ENCODE results near the gene ENC1. TPM values are rescaled to one million over a fixed set of nuclear protein-coding genes. Genes with fewer than 3 reads are reported as not detected.
A peak's percentile ranks its signal among the peaks of the same experiment; 100 is the strongest.

The ENC1 gene
- polyA plus RNA-seq, 3 donors: 6.9 to 9.9 (median 9.6) TPM

DNA sequence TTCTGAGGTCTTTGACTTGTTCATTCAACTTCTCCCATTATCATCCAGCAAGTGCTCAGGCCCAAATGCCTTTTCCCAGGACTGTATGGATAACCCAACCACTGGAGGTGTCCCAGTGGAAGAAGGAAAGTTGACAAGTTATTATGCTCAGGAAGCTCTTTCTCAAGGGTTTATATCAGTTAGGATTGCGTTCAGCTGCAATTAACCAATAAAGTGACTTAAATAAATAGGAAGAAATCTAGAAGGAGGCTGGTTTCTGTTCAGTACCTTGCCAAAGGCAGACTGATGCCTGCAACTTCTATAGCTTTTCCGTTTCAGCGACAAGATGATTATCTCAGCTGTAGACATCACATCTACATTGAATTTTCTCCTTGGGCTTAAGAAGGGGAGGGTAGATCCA is 52.1 kb downstream of the ENC1 start:
- Mint-ChIP-seq H3K36me3 (no peaks in the 10 kb centered on the region), H3K9me3 (peaks cover 0 to 2% (median 0%) of the 10 kb centered on the region in 7 donors)

GRCh38 chr5:74587890-74588289 is 52.6 kb downstream of the ENC1 start:
- H3K4me1 Mint-ChIP-seq: peaks cover 15% of the 10 kb centered on the region
- 33% methylated on average over 1 of the region's 2 CpGs for WGBS (ENCODE audit: insufficient coverage)
- intact Hi-C loops (cut with micrococcal nuclease): no loop called here

More for the DNA sequence above, 52.1 kb downstream of the ENC1 start:
- H3K4me2 ChIP-seq (replicated peaks; ENCODE audit: extremely low read depth, low read length, poor library complexity, severe bottlenecking): no peak overlapping the region
- WGBS (ENCODE audit: insufficient coverage): no CpG with 5 or more reads among the region's 3 CpGs
- Mint-ChIP-seq H3K27ac (no peak overlapping the region), H3K4me3 (no peak overlapping the region), H3K27me3 (ENCODE audit: low read depth in 3 of 3) (peaks cover 0 to 3% (median 0%) of the 10 kb centered on the region in 3 donors), H3K4me1 (peaks cover 15% of the 10 kb centered on the region)
- H2AFZ ChIP-seq (ENCODE audit: insufficient read depth, low read depth, low read length, poor library complexity, severe bottlenecking): no peak overlapping the region
- TF ChIP-seq, protein P1, sequence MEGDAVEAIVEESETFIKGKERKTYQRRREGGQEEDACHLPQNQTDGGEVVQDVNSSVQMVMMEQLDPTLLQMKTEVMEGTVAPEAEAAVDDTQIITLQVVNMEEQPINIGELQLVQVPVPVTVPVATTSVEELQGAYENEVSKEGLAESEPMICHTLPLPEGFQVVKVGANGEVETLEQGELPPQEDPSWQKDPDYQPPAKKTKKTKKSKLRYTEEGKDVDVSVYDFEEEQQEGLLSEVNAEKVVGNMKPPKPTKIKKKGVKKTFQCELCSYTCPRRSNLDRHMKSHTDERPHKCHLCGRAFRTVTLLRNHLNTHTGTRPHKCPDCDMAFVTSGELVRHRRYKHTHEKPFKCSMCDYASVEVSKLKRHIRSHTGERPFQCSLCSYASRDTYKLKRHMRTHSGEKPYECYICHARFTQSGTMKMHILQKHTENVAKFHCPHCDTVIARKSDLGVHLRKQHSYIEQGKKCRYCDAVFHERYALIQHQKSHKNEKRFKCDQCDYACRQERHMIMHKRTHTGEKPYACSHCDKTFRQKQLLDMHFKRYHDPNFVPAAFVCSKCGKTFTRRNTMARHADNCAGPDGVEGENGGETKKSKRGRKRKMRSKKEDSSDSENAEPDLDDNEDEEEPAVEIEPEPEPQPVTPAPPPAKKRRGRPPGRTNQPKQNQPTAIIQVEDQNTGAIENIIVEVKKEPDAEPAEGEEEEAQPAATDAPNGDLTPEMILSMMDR (IDR thresholded peaks at IDR 0.05): no peak
- H3K27me3 ChIP-seq (ENCODE audit: control insufficient read depth in 2 of 2, insufficient read depth in 2 of 2, low read length in 2 of 2): no peaks in the 10 kb centered on the region
- no peaks in the 10 kb centered on the region for H3K36me3 ChIP-seq (replicated peaks in 1 of 2; ENCODE audit: control insufficient read depth in 1 of 2, insufficient read depth in 2 of 2, low read length in 2 of 2)
- DNase-seq: no peak
- H3K4me1 ChIP-seq (ENCODE audit: control insufficient read depth in 1 of 2, insufficient read depth in 2 of 2, low read length in 2 of 2): peaks cover 3 to 7% of the 10 kb centered on the region in 2 donors
- intact Hi-C loops (cut with micrococcal nuclease): no loop called here
- H3K79me2 ChIP-seq (ENCODE audit: insufficient read depth, low read length): no peaks in the 10 kb centered on the region
- no peaks in the 10 kb centered on the region for H3K9me3 ChIP-seq (replicated peaks in 1 of 2; ENCODE audit: control insufficient read depth in 1 of 2, insufficient read depth in 1 of 2, low read length in 2 of 2)
- H4K20me1 ChIP-seq (ENCODE audit: insufficient read depth, low read length): no peaks in the 10 kb centered on the region
- no peak overlapping the region for H3K9ac ChIP-seq (ENCODE audit: insufficient read depth, low read length, poor library complexity, severe bottlenecking)
- H3K27ac ChIP-seq (ENCODE audit: low read depth in 1 of 2, low read length in 2 of 2): no peak overlapping the region
- H3K4me3 ChIP-seq (replicated peaks in 1 of 3; ENCODE audit: low read depth in 2 of 3, low read length in 3 of 3): no peak overlapping the region

More at GRCh38 chr5:74587890-74588289, 52.6 kb downstream of the ENC1 start:
- Histone ChIP-seq H3K9me3 (replicated peaks in 1 of 2; ENCODE audit: control insufficient read depth in 1 of 2, insufficient read depth in 1 of 2, low read length in 2 of 2) (no peaks in the 10 kb centered on the region), H2AFZ (ENCODE audit: insufficient read depth, low read depth, low read length, poor library complexity, severe bottlenecking) (no peak overlapping the region), H3K79me2 (ENCODE audit: insufficient read depth, low read length) (no peaks in the 10 kb centered on the region), H3K27me3 (ENCODE audit: control insufficient read depth in 2 of 2, insufficient read depth in 2 of 2, low read length in 2 of 2) (no peaks in the 10 kb centered on the region), H3K4me3 (replicated peaks in 1 of 3; ENCODE audit: low read depth in 2 of 3, low read length in 3 of 3) (no peak overlapping the region), H3K36me3 (replicated peaks in 1 of 2; ENCODE audit: control insufficient read depth in 1 of 2, insufficient read depth in 2 of 2, low read length in 2 of 2) (no peaks in the 10 kb centered on the region), H3K27ac (ENCODE audit: low read depth in 1 of 2, low read length in 2 of 2) (no peak overlapping the region), H4K20me1 (ENCODE audit: insufficient read depth, low read length) (no peaks in the 10 kb centered on the region), H3K4me2 (replicated peaks; ENCODE audit: extremely low read depth, low read length, poor library complexity, severe bottlenecking) (no peak overlapping the region), H3K9ac (ENCODE audit: insufficient read depth, low read length, poor library complexity, severe bottlenecking) (no peak overlapping the region), H3K4me1 (ENCODE audit: control insufficient read depth in 1 of 2, insufficient read depth in 2 of 2, low read length in 2 of 2) (peaks cover 3 to 7% of the 10 kb centered on the region in 2 donors)
- Mint-ChIP-seq H3K9me3 (peaks cover 0 to 2% (median 0%) of the 10 kb centered on the region in 7 donors), H3K4me3 (no peak overlapping the region), H3K27me3 (ENCODE audit: low read depth in 3 of 3) (peaks cover 0 to 3% (median 1%) of the 10 kb centered on the region in 3 donors), H3K36me3 (no peaks in the 10 kb centered on the region), H3K27ac (peak overlapping the region in 1 of 7 donors; percentile 11)
- TF ChIP-seq, protein P1 (IDR thresholded peaks at IDR 0.05): no peak
- no peak for DNase-seq
